ENCODE results near the gene ACOT11.

DNA sequence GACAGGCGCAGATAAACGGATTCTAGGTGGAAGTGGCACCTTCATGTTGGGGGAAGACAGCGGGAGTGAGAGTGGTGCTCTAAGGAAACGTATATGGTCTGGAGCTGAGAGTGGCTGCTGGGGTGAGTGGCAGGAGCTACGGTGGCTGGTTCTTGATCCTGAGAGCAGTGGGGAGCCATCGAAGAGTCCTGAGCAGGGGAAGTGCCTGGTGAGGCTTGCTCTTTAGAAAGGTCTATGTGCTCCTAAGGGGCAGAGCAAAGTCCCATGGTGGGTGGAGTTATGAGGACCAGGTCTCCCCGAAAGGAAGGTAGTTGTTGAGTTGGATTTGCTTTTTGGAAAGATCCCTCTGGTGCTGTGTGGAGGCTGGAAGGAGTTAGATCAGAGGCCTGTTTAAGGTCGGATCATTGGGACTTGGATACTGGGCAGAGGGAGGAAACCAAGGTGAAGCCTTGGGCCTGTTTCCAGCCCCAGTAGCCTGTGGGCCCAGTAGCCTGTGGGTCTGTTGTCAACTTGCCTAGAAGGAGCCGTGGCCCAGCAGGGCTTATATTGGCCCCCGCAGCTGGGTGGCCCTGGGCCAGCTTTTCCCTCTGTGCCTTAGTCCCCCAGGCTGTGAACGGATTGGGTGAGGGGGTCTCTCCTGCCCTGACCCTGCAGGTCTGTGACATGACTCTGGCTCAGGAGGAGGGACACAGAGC is 33.0 kb downstream of the ACOT11 start:
- no peak for TF ChIP-seq CTCF (IDR thresholded peaks at IDR 0.05)
- TF ChIP-seq POLR2AphosphoS5 (IDR thresholded peaks at IDR 0.05) = no peak
- TF ChIP-seq POLR2A (IDR thresholded peaks at IDR 0.05) = no peak
- no peak for TF ChIP-seq EP300 (IDR thresholded peaks at IDR 0.05)
